Neural progenitor cell (in vitro differentiated cells): ENCODE measurements around the gene TP73. TPM values are rescaled to one million over a fixed set of nuclear protein-coding genes. Genes with fewer than 3 reads are reported as not detected.
A peak's percentile ranks its signal among the peaks of the same experiment; 100 is the strongest.

ENCODE experiments used
- DNase-seq: peaks from one replicate; pipeline ENCODE4 v3.0.0-alpha.2; 2016; ENCODE audit warnings: low spot score
- H2AFZ ChIP-seq: fragments of 200-600 bp; sonication (generic); replicated peaks from 2 replicates; pipeline ENCODE4 v1.6.1; 2016; ENCODE audit warnings: antibody characterized with exemption
- H3F3A ChIP-seq: fragments of 200-600 bp; sonication (generic); 2 replicates; pipeline ENCODE4 v1.6.1; 2016; ENCODE audit warnings: antibody characterized with exemption, low read depth
- H3K27ac ChIP-seq: fragments of 200-600 bp; sonication (generic); 2 replicates; pipeline ENCODE4 v1.5.1; 2016; ENCODE audit warnings: mild to moderate bottlenecking
- H3K27me3 ChIP-seq: fragments of 200-600 bp; sonication (generic); 2 replicates; pipeline ENCODE4 v1.6.1; 2016; ENCODE audit warnings: mild to moderate bottlenecking, moderate library complexity
- H3K36me3 ChIP-seq: fragments of 200-600 bp; sonication (generic); 2 replicates; pipeline ENCODE4 v1.5.1; 2016
- H3K4me1 ChIP-seq: fragments of 200-600 bp; sonication (generic); 2 replicates; pipeline ENCODE4 v1.6.1; 2016; ENCODE audit warnings: mixed run types
- H3K4me2 ChIP-seq: fragments of 200-600 bp; sonication (generic); 2 replicates; pipeline ENCODE4 v1.6.1; 2016
- H3K4me3 ChIP-seq: fragments of 200-600 bp; sonication (generic); 2 replicates; pipeline ENCODE4 v1.5.1; 2016
- H3K79me2 ChIP-seq: fragments of 200-600 bp; sonication (generic); 2 replicates; pipeline ENCODE4 v1.6.1; 2016; ENCODE audit warnings: low read depth
- H3K9ac ChIP-seq: fragments of 200-600 bp; sonication (generic); 2 replicates; pipeline ENCODE4 v1.6.1; 2016
- H3K9me3 ChIP-seq: fragments of 200-600 bp; sonication (generic); 2 replicates; pipeline ENCODE4 v1.5.1; 2016; ENCODE audit warnings: low read depth
- H4K20me1 ChIP-seq: fragments of 200-600 bp; sonication (generic); 2 replicates; pipeline ENCODE4 v1.6.1; 2016; ENCODE audit warnings: low read depth
- H3K27ac Mint-ChIP-seq: 3 replicates; pipeline ENCODE4 v1.8.0; 2021; ENCODE audit warnings: mixed read lengths
- H3K27me3 Mint-ChIP-seq: 2 replicates; pipeline ENCODE4 v1.8.0; 2022; ENCODE audit warnings: low read depth, mild to moderate bottlenecking, inconsistent platforms, moderate library complexity, mixed read lengths; ENCODE audit not compliant: insufficient read depth
- H3K36me3 Mint-ChIP-seq: 3 replicates; pipeline ENCODE4 v1.8.0; 2021; ENCODE audit warnings: mixed read lengths
- H3K4me1 Mint-ChIP-seq: 3 replicates; pipeline ENCODE4 v1.8.0; 2021; ENCODE audit warnings: mixed read lengths
- H3K4me3 Mint-ChIP-seq: 3 replicates; pipeline ENCODE4 v1.8.0; 2021; ENCODE audit warnings: mild to moderate bottlenecking, moderate library complexity, mixed read lengths
- H3K9me3 Mint-ChIP-seq: 3 replicates; pipeline ENCODE4 v1.8.0; 2020; ENCODE audit warnings: mixed read lengths
- CTCF ChIP-seq: fragments of 200-600 bp; sonication (generic); IDR thresholded peaks from 2 replicates; pipeline ENCODE4 v1.5.1; 2017; ENCODE audit warnings: antibody characterized with exemption, mild to moderate bottlenecking
- EZH2 ChIP-seq: fragments of 200-600 bp; sonication (generic); IDR thresholded peaks from 2 replicates; pipeline ENCODE4 v1.6.1; 2017; ENCODE audit warnings: antibody characterized with exemption, mild to moderate bottlenecking, moderate library complexity
- EZH2phosphoT487 ChIP-seq: fragments of 200-600 bp; sonication (generic); IDR thresholded peaks from 2 replicates; pipeline ENCODE4 v1.6.1; 2017; ENCODE audit warnings: antibody characterized with exemption
- total RNA-seq: library from RNA; depleted of rRNA; stranded (reverse); fragments of >200 nt; gene quantifications from 2 replicates; pipeline ENCODE4 v1.2.3, GENCODE V29; 2015; ENCODE audit warnings: low replicate concordance

The TP73 gene
- total RNA-seq, 1 donor from 2014 or later: not detected

- Histone ChIP-seq H3K9ac (no peak overlapping the region), H3K9me3 (no peaks in the 10 kb centered on the region), H3K36me3 (no peaks in the 10 kb centered on the region), H3K4me3 (peak overlapping the region; percentile 72), H4K20me1 (peaks cover 39% of the 10 kb centered on the region), H3F3A (peaks cover 20% of the 10 kb centered on the region), H2AFZ (no peak overlapping the region), H3K4me2 (peak overlapping the region; percentile 93), H3K79me2 (peaks cover 11% of the 10 kb centered on the region), H3K27ac (no peak overlapping the region), H3K27me3 (peaks cover 57% of the 10 kb centered on the region), H3K4me1 (peaks cover 11% of the 10 kb centered on the region)
- no peak for DNase-seq
- TF ChIP-seq EZH2 (no peak), EZH2phosphoT487 (peak; percentile 97), CTCF (no peak)
- H3K27me3 Mint-ChIP-seq: peaks cover 37% of the 10 kb centered on the region
- no peak overlapping the region for H3K27ac Mint-ChIP-seq
- H3K36me3 Mint-ChIP-seq: peaks cover 2% of the 10 kb centered on the region
- peaks cover 2% of the 10 kb centered on the region for H3K9me3 Mint-ChIP-seq
- peak overlapping the region; percentile 85 for H3K4me3 Mint-ChIP-seq
- peaks cover 20% of the 10 kb centered on the region for H3K4me1 Mint-ChIP-seq
These were observed 1.9 kb upstream of the TP73 start for GRCh38 chr1:3650248-3651025.

GRCh38 chr1:3651026-3651929 is 1.0 kb upstream of the TP73 start:
- Histone ChIP-seq H3K79me2 (peaks cover 11% of the 10 kb centered on the region), H2AFZ (no peak overlapping the region), H3F3A (peaks cover 20% of the 10 kb centered on the region), H3K27me3 (peaks cover 66% of the 10 kb centered on the region), H3K36me3 (no peaks in the 10 kb centered on the region), H3K9me3 (no peaks in the 10 kb centered on the region), H4K20me1 (peaks cover 39% of the 10 kb centered on the region), H3K4me1 (peaks cover 11% of the 10 kb centered on the region), H3K4me3 (peak overlapping the region; percentile 42), H3K9ac (no peak overlapping the region), H3K27ac (no peak overlapping the region), H3K4me2 (peak overlapping the region; percentile 83)
- peaks cover 45% of the 10 kb centered on the region for H3K27me3 Mint-ChIP-seq
- TF ChIP-seq EZH2phosphoT487: peak; percentile 96
- no peak for TF ChIP-seq CTCF
- TF ChIP-seq EZH2: peak; percentile 100
- peak; percentile 64 for DNase-seq
- peak overlapping the region; percentile 70 for H3K4me3 Mint-ChIP-seq
- no peak overlapping the region for H3K27ac Mint-ChIP-seq
- H3K4me1 Mint-ChIP-seq: peaks cover 20% of the 10 kb centered on the region
- peaks cover 2% of the 10 kb centered on the region for H3K9me3 Mint-ChIP-seq
- H3K36me3 Mint-ChIP-seq: no peaks in the 10 kb centered on the region

GRCh38 chr1:3652548-3653285 is 401 bp downstream of the TP73 start:
- no peak overlapping the region for H3K9ac ChIP-seq
- no peak overlapping the region for H3K27ac Mint-ChIP-seq
- H3K79me2 ChIP-seq: peaks cover 11% of the 10 kb centered on the region
- peaks cover 11% of the 10 kb centered on the region for H3K4me1 ChIP-seq
- no peak overlapping the region for H3K27ac ChIP-seq
- TF ChIP-seq EZH2 (peak; percentile 71), EZH2phosphoT487 (peak; percentile 82), CTCF (no peak)
- H3F3A ChIP-seq: peaks cover 20% of the 10 kb centered on the region
- H3K36me3 ChIP-seq: no peaks in the 10 kb centered on the region
- H3K27me3 Mint-ChIP-seq: peaks cover 53% of the 10 kb centered on the region
- DNase-seq: peak; percentile 54
- H3K4me3 Mint-ChIP-seq: peak overlapping the region; percentile 70
- H3K9me3 ChIP-seq: no peaks in the 10 kb centered on the region
- H3K36me3 Mint-ChIP-seq: no peaks in the 10 kb centered on the region
- H3K4me3 ChIP-seq: peak overlapping the region; percentile 42
- no peak overlapping the region for H2AFZ ChIP-seq
- H4K20me1 ChIP-seq: peaks cover 39% of the 10 kb centered on the region
- peaks cover 2% of the 10 kb centered on the region for H3K9me3 Mint-ChIP-seq
- peaks cover 80% of the 10 kb centered on the region for H3K27me3 ChIP-seq
- peaks cover 20% of the 10 kb centered on the region for H3K4me1 Mint-ChIP-seq
- peak overlapping the region; percentile 83 for H3K4me2 ChIP-seq
